ENCODE measurements around the gene PKNOX1.
"Not testable (repeated sequence)": the region's sequence is repeated elsewhere in the genome, so short reads cannot be mapped to it uniquely, and the experiment has no call there.

PKNOX1 gene

GRCh38 chr21:43045876-43046821 is 71.8 kb downstream of the PKNOX1 start:
- H3K27ac ChIP-seq (ENCODE audit: insufficient read depth, low read length, poor library complexity, severe bottlenecking); H3K4me3 ChIP-seq (ENCODE audit: insufficient read depth, low read depth, low read length, poor library complexity, severe bottlenecking); H3K4me1 ChIP-seq (ENCODE audit: control insufficient read depth, insufficient read depth, low read length, poor library complexity, severe bottlenecking); H3K9me3 ChIP-seq (ENCODE audit: control insufficient read depth, low read length); DNase-seq; H3K27me3 ChIP-seq (replicated peaks; ENCODE audit: control insufficient read depth, insufficient read depth, low read length, poor library complexity, severe bottlenecking); H3K36me3 ChIP-seq (ENCODE audit: control insufficient read depth, insufficient read depth, low read length): not testable (repeated sequence)

- not testable (repeated sequence) for H3K27me3 ChIP-seq (replicated peaks; ENCODE audit: control insufficient read depth, insufficient read depth, low read length, poor library complexity, severe bottlenecking); DNase-seq; H3K4me3 ChIP-seq (ENCODE audit: insufficient read depth, low read depth, low read length, poor library complexity, severe bottlenecking); H3K27ac ChIP-seq (ENCODE audit: insufficient read depth, low read length, poor library complexity, severe bottlenecking); H3K36me3 ChIP-seq (ENCODE audit: control insufficient read depth, insufficient read depth, low read length); H3K4me1 ChIP-seq (ENCODE audit: control insufficient read depth, insufficient read depth, low read length, poor library complexity, severe bottlenecking); H3K9me3 ChIP-seq (ENCODE audit: control insufficient read depth, low read length)
Measured at GRCh38 chr21:43053112-43053511, 78.8 kb downstream of the PKNOX1 start.

- H3K27me3 ChIP-seq (replicated peaks; ENCODE audit: control insufficient read depth, insufficient read depth, low read length, poor library complexity, severe bottlenecking); H3K27ac ChIP-seq (ENCODE audit: insufficient read depth, low read length, poor library complexity, severe bottlenecking); H3K4me3 ChIP-seq (ENCODE audit: insufficient read depth, low read depth, low read length, poor library complexity, severe bottlenecking); H3K9me3 ChIP-seq (ENCODE audit: control insufficient read depth, low read length); DNase-seq; H3K4me1 ChIP-seq (ENCODE audit: control insufficient read depth, insufficient read depth, low read length, poor library complexity, severe bottlenecking); H3K36me3 ChIP-seq (ENCODE audit: control insufficient read depth, insufficient read depth, low read length): not testable (repeated sequence)
Measured at GRCh38 chr21:43062955-43063664, 88.7 kb downstream of the PKNOX1 start.

GRCh38 chr21:43064265-43064917 is 90.0 kb downstream of the PKNOX1 start:
- H3K36me3 ChIP-seq (ENCODE audit: control insufficient read depth, insufficient read depth, low read length); H3K4me1 ChIP-seq (ENCODE audit: control insufficient read depth, insufficient read depth, low read length, poor library complexity, severe bottlenecking); H3K4me3 ChIP-seq (ENCODE audit: insufficient read depth, low read depth, low read length, poor library complexity, severe bottlenecking); H3K9me3 ChIP-seq (ENCODE audit: control insufficient read depth, low read length); H3K27me3 ChIP-seq (replicated peaks; ENCODE audit: control insufficient read depth, insufficient read depth, low read length, poor library complexity, severe bottlenecking); DNase-seq; H3K27ac ChIP-seq (ENCODE audit: insufficient read depth, low read length, poor library complexity, severe bottlenecking): not testable (repeated sequence)

- not testable (repeated sequence) for H3K9me3 ChIP-seq (ENCODE audit: control insufficient read depth, low read length); H3K36me3 ChIP-seq (ENCODE audit: control insufficient read depth, insufficient read depth, low read length); H3K27me3 ChIP-seq (replicated peaks; ENCODE audit: control insufficient read depth, insufficient read depth, low read length, poor library complexity, severe bottlenecking); DNase-seq; H3K4me3 ChIP-seq (ENCODE audit: insufficient read depth, low read depth, low read length, poor library complexity, severe bottlenecking); H3K27ac ChIP-seq (ENCODE audit: insufficient read depth, low read length, poor library complexity, severe bottlenecking); H3K4me1 ChIP-seq (ENCODE audit: control insufficient read depth, insufficient read depth, low read length, poor library complexity, severe bottlenecking)
Measured at GRCh38 chr21:43065991-43066390, 91.6 kb downstream of the PKNOX1 start.

GRCh38 chr21:43066690-43067089 is 92.3 kb downstream of the PKNOX1 start:
- not testable (repeated sequence) for H3K4me1 ChIP-seq (ENCODE audit: control insufficient read depth, insufficient read depth, low read length, poor library complexity, severe bottlenecking); H3K9me3 ChIP-seq (ENCODE audit: control insufficient read depth, low read length); H3K27me3 ChIP-seq (replicated peaks; ENCODE audit: control insufficient read depth, insufficient read depth, low read length, poor library complexity, severe bottlenecking); H3K4me3 ChIP-seq (ENCODE audit: insufficient read depth, low read depth, low read length, poor library complexity, severe bottlenecking); H3K36me3 ChIP-seq (ENCODE audit: control insufficient read depth, insufficient read depth, low read length); DNase-seq; H3K27ac ChIP-seq (ENCODE audit: insufficient read depth, low read length, poor library complexity, severe bottlenecking)

- DNase-seq; H3K36me3 ChIP-seq (ENCODE audit: control insufficient read depth, insufficient read depth, low read length); H3K4me3 ChIP-seq (ENCODE audit: insufficient read depth, low read depth, low read length, poor library complexity, severe bottlenecking); H3K27ac ChIP-seq (ENCODE audit: insufficient read depth, low read length, poor library complexity, severe bottlenecking); H3K4me1 ChIP-seq (ENCODE audit: control insufficient read depth, insufficient read depth, low read length, poor library complexity, severe bottlenecking); H3K27me3 ChIP-seq (replicated peaks; ENCODE audit: control insufficient read depth, insufficient read depth, low read length, poor library complexity, severe bottlenecking); H3K9me3 ChIP-seq (ENCODE audit: control insufficient read depth, low read length): not testable (repeated sequence)
Measured at GRCh38 chr21:43068065-43068464, 93.7 kb downstream of the PKNOX1 start.

- not testable (repeated sequence) for H3K36me3 ChIP-seq (ENCODE audit: control insufficient read depth, insufficient read depth, low read length); H3K4me1 ChIP-seq (ENCODE audit: control insufficient read depth, insufficient read depth, low read length, poor library complexity, severe bottlenecking); DNase-seq; H3K4me3 ChIP-seq (ENCODE audit: insufficient read depth, low read depth, low read length, poor library complexity, severe bottlenecking); H3K27me3 ChIP-seq (replicated peaks; ENCODE audit: control insufficient read depth, insufficient read depth, low read length, poor library complexity, severe bottlenecking); H3K27ac ChIP-seq (ENCODE audit: insufficient read depth, low read length, poor library complexity, severe bottlenecking); H3K9me3 ChIP-seq (ENCODE audit: control insufficient read depth, low read length)
Measured at GRCh38 chr21:43069682-43070081, 95.3 kb downstream of the PKNOX1 start.

- H3K9me3 ChIP-seq (ENCODE audit: control insufficient read depth, low read length); H3K36me3 ChIP-seq (ENCODE audit: control insufficient read depth, insufficient read depth, low read length); DNase-seq; H3K4me1 ChIP-seq (ENCODE audit: control insufficient read depth, insufficient read depth, low read length, poor library complexity, severe bottlenecking); H3K4me3 ChIP-seq (ENCODE audit: insufficient read depth, low read depth, low read length, poor library complexity, severe bottlenecking); H3K27ac ChIP-seq (ENCODE audit: insufficient read depth, low read length, poor library complexity, severe bottlenecking); H3K27me3 ChIP-seq (replicated peaks; ENCODE audit: control insufficient read depth, insufficient read depth, low read length, poor library complexity, severe bottlenecking): not testable (repeated sequence)
Measured at GRCh38 chr21:43072742-43073141, 98.4 kb downstream of the PKNOX1 start.
